CD4-positive, alpha-beta T cell (primary cell): ENCODE data around the gene MYOD1. TPM values are rescaled to one million over a fixed set of nuclear protein-coding genes. Genes with fewer than 3 reads are reported as not detected.

Experiments used
- ATAC-seq: fragments of 200-7000 bp; cut with Tn5 transposase; one replicate; pipeline ENCODE4 v1.10.0; 2022; ENCODE audit warnings: mild to moderate bottlenecking; ENCODE audit not compliant: poor library complexity
- CTCF ChIA-PET: fragments of 350-600 bp; sonication (Branson Sonifier 250); formaldehyde crosslinking; loops from one replicate; lab custom pipeline; 2021; ENCODE audit warnings: antibody characterized with exemption, inconsistent platforms; lab: Charles Lee
- POLR2A ChIA-PET: fragments of 350-600 bp; sonication (Branson Sonifier 250); formaldehyde crosslinking; loops from one replicate; lab custom pipeline; 2021; ENCODE audit warnings: antibody characterized with exemption, inconsistent platforms; lab: Charles Lee
- DNase-seq, 14 experiments: peaks; one replicate each; pipeline ENCODE4 v3.0.0-alpha.2; 2013 to 2020; ENCODE audit warnings: mixed read lengths in 2 of 14
- H3K27ac ChIP-seq, 2 donors: one replicate each; pipeline versions ENCODE4 v1.5.1 to v1.7.0; 2013; ENCODE audit warnings: low read length in 2 of 2, low read depth in 1 of 2, mild to moderate bottlenecking in 1 of 2
- H3K27me3 ChIP-seq, 2 experiments: 1 replicate in 1 of 2; 2 replicates in 1 of 2; pipeline versions ENCODE4 v1.6.1 to v1.7.0; 2013; ENCODE audit warnings: low read length in 2 of 2, control low read depth in 1 of 2, mild to moderate bottlenecking in 1 of 2, moderate library complexity in 1 of 2; ENCODE audit not compliant: insufficient read depth in 2 of 2, control insufficient read depth in 1 of 2
- H3K36me3 ChIP-seq: one replicate; pipeline ENCODE4 v1.6.1; 2013; ENCODE audit warnings: low read length, control low read depth; ENCODE audit not compliant: insufficient read depth
- H3K4me1 ChIP-seq: one replicate; pipeline ENCODE4 v1.6.1; 2013; ENCODE audit warnings: low read length, control low read depth; ENCODE audit not compliant: insufficient read depth
- H3K4me3 ChIP-seq: one replicate; pipeline ENCODE4 v1.5.1; 2013; ENCODE audit warnings: mild to moderate bottlenecking, low read length, moderate library complexity
- H3K9me3 ChIP-seq, 2 experiments: 1 replicate in 1 of 2; 2 replicates in 1 of 2; pipeline versions ENCODE4 v1.6.1 to v1.7.0; 2013; ENCODE audit warnings: low read length in 2 of 2, mild to moderate bottlenecking in 2 of 2, control low read depth in 1 of 2, moderate library complexity in 1 of 2; ENCODE audit not compliant: control insufficient read depth in 1 of 2, insufficient read depth in 1 of 2
- H3K27ac Mint-ChIP-seq: one replicate; pipeline ENCODE4 v1.8.0; 2020; ENCODE audit warnings: mixed read lengths
- H3K27me3 Mint-ChIP-seq: one replicate; pipeline ENCODE4 v1.8.0; 2021; ENCODE audit warnings: mixed read lengths
- H3K36me3 Mint-ChIP-seq: one replicate; pipeline ENCODE4 v1.8.0; 2021; ENCODE audit warnings: low read depth, mixed read lengths
- H3K4me1 Mint-ChIP-seq: one replicate; pipeline ENCODE4 v1.8.0; 2021; ENCODE audit warnings: low read depth, mixed read lengths
- H3K4me3 Mint-ChIP-seq: one replicate; pipeline ENCODE4 v1.8.0; 2020; ENCODE audit warnings: mild to moderate bottlenecking, mixed read lengths
- H3K9me3 Mint-ChIP-seq: one replicate; pipeline ENCODE4 v1.8.0; 2020; ENCODE audit warnings: mixed read lengths
- CTCF ChIP-seq: fragments of 200-600 bp; IDR thresholded peaks from one replicate; pipeline ENCODE4 v1.8.0; 2022; ENCODE audit warnings: antibody characterized with exemption, mild to moderate bottlenecking
- intact Hi-C, 2 experiments: fragments of 100-400 bp; cut with DNase I in 1 of 2; cut with micrococcal nuclease in 1 of 2; formaldehyde crosslinking; loops; one replicate each; pipeline versions ENCODE4 v1.15.1 to v1.9.0; 2023 to 2025; cut with DNase I, micrococcal nuclease
- total RNA-seq, 174 experiments: library from RNA in 2 of 174; stranded (reverse) in 2 of 174; gene quantifications; one replicate each; pipeline ENCODE4 v1.2.3 and lab custom pipeline; 2021 to 2026

MYOD1 gene
- total RNA-seq, 2 experiments from 2014 or later, result not detected

- Histone ChIP-seq H3K4me3 (no peak overlapping the region), H3K27ac (no peak overlapping the region), H3K36me3 (no peaks in the 10 kb centered on the region), H3K9me3 (peaks cover 0 to 10% of the 10 kb centered on the region in 2 experiments), H3K4me1 (no peaks in the 10 kb centered on the region), H3K27me3 (peaks cover 21 to 38% of the 10 kb centered on the region in 2 experiments)
- no peaks in the 10 kb centered on the region for H3K4me1 Mint-ChIP-seq
- no peaks in the 10 kb centered on the region for H3K9me3 Mint-ChIP-seq
- ChIA-PET POLR2A (no interaction called here), CTCF (no interaction called here)
- no peak for TF ChIP-seq CTCF
- DNase-seq, result no peak
- ATAC-seq, result no peak
- no peaks in the 10 kb centered on the region for H3K36me3 Mint-ChIP-seq
- H3K27ac Mint-ChIP-seq, result no peak overlapping the region
- H3K4me3 Mint-ChIP-seq, result no peak overlapping the region
- intact Hi-C loops, result no loop called here
- H3K27me3 Mint-ChIP-seq, result peaks cover 14% of the 10 kb centered on the region
Measured at GRCh38 chr11:17714870-17715269, 4.5 kb upstream of the MYOD1 start.

- CTCF ChIA-PET, result no interaction called here
- no peaks in the 10 kb centered on the region for H3K4me1 ChIP-seq
- peaks cover 19% of the 10 kb centered on the region for H3K27me3 Mint-ChIP-seq
- no peaks in the 10 kb centered on the region for H3K4me1 Mint-ChIP-seq
- TF ChIP-seq CTCF, result no peak
- POLR2A ChIA-PET, result no interaction called here
- DNase-seq (no peak), ATAC-seq (no peak)
- H3K27ac ChIP-seq, result no peak overlapping the region
- intact Hi-C loops, result no loop called here
- H3K36me3 ChIP-seq, result no peaks in the 10 kb centered on the region
- H3K9me3 Mint-ChIP-seq, result no peaks in the 10 kb centered on the region
- H3K4me3 Mint-ChIP-seq, result no peak overlapping the region
- H3K9me3 ChIP-seq, result peaks cover 0 to 20% of the 10 kb centered on the region in 2 experiments
- H3K27me3 ChIP-seq, result peaks cover 35 to 55% of the 10 kb centered on the region in 2 experiments
- H3K4me3 ChIP-seq, result no peak overlapping the region
- no peaks in the 10 kb centered on the region for H3K36me3 Mint-ChIP-seq
- no peak overlapping the region for H3K27ac Mint-ChIP-seq
Measured at GRCh38 chr11:17716807-17717206, 2.6 kb upstream of the MYOD1 start.

GRCh38 chr11:17718015-17718414 is 1.4 kb upstream of the MYOD1 start:
- H3K4me1 Mint-ChIP-seq, result no peaks in the 10 kb centered on the region
- no peak overlapping the region for H3K4me3 Mint-ChIP-seq
- DNase-seq (no peak), ATAC-seq (no peak)
- H3K36me3 Mint-ChIP-seq, result no peaks in the 10 kb centered on the region
- POLR2A ChIA-PET, result no interaction called here
- Histone ChIP-seq H3K27ac (no peak overlapping the region), H3K27me3 (peaks cover 43 to 61% of the 10 kb centered on the region in 2 experiments), H3K4me1 (no peaks in the 10 kb centered on the region), H3K9me3 (peaks cover 0 to 24% of the 10 kb centered on the region in 2 experiments), H3K4me3 (no peak overlapping the region), H3K36me3 (no peaks in the 10 kb centered on the region)
- CTCF ChIA-PET, result no interaction called here
- H3K9me3 Mint-ChIP-seq, result no peaks in the 10 kb centered on the region
- no peak overlapping the region for H3K27ac Mint-ChIP-seq
- no peak for TF ChIP-seq CTCF
- peaks cover 31% of the 10 kb centered on the region for H3K27me3 Mint-ChIP-seq
- intact Hi-C loops, result no loop called here
